Measurements from ENCODE around the gene RTP2.
A peak's percentile ranks its signal among the peaks of the same experiment; 100 is the strongest.

GRCh38 chr3:187738331-187739093 lies 36.2 kb upstream of the RTP2 start:
- TF ChIP-seq EZH2phosphoT487 (IDR thresholded peaks at IDR 0.05; ENCODE audit: low read length) (no peak), EZH2 (optimal IDR thresholded peaks at IDR 0.05; ENCODE audit: low read depth, low read length) (no peak), CTCF (IDR thresholded peaks at IDR 0.05; ENCODE audit: low read length) (peak; percentile 90)

All from MM.1S (cell line).